HK-2 (cell line): ENCODE data around the gene FAM171A1.
"Not testable (repeated sequence)": the region's sequence is repeated elsewhere in the genome, so short reads cannot be mapped to it uniquely, and the experiment has no call there.

Experiments used
- DNase-seq: peaks from one replicate; pipeline ENCODE4 v3.0.0-alpha.2; 2018; ENCODE audit not compliant: unreplicated experiment

Gene FAM171A1

DNA sequence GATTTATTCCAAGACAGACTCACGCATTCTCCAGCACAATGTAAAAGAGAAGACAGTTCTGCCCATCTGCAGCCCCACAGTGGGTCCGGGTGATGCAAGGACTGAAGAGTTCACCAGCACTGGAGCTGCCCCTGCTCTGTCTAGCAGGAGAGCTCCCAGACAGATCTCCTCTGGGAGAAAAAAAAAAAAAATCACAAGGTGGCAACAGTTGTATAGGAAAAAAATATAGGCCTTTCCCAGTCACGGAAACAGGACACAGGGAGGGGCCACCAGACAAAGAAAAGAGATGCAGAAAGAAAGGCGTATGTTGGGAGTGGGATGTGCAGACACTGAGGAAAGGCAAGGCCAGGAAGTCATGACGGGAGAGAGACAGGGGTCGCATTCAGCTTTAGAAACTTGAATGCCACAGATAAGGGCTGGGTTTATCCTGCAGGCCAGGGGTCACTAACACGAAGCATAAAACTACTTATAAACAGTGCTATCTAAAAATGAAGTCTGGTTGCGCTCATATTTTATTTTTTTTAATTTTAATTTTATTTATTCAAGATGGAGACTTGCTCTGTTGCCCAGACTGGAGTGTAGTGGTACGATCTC, 54.1 kb downstream of the FAM171A1 start:
- DNase-seq, result no peak

DNA sequence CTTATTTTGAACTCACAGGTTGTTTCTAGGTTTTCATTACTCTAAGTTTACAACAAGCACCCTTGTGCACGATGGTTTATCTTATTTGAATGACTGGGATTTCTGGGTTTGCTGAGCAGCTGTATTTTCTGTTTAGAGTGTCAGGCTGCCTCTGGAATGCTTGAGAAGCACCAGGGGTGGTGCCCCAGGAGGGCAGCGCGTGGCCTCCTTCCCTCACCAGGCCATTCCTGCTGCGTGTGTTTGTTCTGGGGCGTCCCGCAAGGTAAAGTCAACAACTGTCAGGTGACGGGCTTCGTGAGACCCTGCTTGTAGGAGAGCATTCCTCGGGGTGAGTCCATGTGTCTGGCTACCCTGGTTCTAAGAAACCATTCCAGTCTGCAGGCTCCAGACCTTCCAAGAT, 54.9 kb downstream of the FAM171A1 start:
- DNase-seq, result no peak

DNA sequence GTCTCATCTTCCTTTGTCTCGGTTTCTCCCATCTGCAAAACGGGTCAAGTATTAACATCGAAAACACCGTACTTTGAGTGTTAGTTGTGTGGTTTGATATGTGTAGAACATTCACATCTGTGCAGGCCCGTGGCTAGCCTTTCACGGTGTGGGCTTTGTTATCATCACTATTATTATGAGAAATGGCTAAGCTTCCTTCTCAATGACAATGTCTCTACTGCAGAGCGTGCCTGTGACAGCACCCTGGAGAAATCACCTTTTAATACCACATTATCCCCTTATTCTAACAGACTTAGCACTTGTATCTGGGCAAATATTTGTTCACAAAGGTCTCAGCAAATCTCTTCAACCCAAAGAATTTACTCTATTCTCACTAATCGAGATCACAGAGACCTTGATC, 55.8 kb downstream of the FAM171A1 start:
- DNase-seq, result no peak

DNA sequence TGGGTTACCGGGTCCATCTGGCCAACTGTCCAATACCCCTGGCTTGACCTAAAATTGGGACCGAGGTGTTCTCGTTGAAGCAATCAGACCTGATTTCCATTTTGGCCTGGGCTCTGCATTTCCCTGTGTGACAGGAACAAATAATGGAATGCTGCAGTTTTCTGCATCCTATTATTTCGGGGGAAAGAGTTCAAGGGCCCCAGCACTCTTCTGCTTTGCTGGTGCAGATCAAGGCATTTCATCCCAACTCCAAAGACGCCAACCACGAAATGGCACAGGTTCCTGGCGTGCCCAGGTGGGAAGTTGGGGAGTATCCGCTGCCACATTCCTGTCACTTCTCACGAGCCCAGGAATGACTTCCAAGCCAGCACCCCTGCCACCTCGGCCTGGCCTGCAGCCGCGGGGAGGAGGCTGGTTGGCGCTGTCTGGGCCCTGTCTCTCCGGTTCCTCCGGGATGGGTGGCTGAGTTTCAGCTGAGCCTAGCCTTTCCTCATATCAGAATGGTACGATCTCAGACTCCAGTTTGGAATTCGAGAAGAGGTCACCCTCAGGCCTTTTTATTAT, 56.5 kb downstream of the FAM171A1 start:
- DNase-seq, result no peak

DNA sequence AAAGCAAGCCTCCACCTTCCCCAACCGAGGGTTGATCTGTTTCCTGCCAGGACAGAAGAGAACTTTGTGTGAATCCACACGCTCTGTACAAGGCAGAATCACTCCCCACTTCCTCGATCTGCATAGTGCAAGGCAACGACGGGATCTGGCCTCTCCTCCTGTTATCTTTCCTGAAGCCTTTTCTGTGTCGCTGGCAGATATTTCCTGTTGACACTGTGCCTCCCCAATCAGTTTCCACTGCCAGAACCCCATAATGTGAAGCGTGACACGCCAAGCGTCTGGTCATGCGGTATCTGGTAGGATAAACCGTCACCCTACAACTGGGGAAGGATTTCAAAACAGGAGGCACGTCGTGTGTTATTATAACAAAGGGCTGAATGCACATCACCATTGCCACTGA, 57.2 kb downstream of the FAM171A1 start:
- DNase-seq, result no peak

DNA sequence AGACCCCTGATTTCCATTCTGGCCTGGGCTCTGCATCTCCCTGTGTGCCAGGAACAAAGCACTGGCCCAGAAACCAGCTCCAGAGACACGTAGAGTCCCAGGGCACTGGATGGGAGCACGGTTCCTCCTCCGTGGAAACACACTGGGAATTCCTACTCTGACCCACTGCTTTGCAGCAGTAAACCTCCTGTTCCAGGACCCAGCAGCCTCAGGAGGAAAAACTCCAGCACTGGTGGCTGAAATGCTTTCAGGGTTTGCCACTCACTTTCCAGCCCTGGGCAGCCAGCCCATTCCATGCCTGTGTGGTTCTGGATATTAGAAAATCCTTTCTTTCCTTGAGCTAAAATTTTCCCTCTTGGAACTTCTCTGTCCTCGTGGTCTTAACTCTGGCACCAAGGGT, 58.0 kb downstream of the FAM171A1 start:
- no peak for DNase-seq

DNA sequence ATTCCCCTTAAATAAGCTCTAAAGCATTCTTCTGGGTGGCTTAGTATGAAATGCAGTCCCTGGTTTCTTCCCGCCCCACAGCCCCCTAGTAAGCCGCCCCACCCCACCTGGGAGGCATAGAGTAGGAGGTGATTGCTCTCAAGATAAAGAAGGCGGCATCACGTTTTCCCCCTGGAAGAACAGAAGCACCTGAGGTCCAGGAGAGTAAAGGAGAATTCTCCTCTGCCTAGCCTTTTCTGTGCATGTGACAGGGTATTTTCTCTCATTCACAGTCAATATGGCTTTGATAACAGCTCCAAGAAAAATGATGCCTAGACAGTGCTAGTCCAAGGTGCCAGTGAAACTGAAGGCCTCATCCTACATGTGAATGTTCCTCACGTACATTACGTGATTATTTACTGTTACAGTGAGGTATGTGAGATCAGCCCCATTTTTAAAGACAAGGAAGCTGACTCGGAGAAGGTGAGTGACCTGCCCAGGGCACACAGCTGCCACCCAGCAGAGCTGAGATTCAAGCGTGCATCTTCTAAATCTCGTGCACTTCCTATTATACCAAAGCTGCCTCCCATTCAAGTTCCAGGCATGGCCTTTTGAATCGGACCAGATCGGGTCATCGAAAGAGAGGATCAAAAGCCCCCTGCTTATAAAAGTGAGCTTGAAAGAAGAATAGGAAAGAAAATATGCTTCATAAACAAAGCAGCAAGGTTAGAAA, 59.4 kb downstream of the FAM171A1 start:
- DNase-seq, result no peak

DNA sequence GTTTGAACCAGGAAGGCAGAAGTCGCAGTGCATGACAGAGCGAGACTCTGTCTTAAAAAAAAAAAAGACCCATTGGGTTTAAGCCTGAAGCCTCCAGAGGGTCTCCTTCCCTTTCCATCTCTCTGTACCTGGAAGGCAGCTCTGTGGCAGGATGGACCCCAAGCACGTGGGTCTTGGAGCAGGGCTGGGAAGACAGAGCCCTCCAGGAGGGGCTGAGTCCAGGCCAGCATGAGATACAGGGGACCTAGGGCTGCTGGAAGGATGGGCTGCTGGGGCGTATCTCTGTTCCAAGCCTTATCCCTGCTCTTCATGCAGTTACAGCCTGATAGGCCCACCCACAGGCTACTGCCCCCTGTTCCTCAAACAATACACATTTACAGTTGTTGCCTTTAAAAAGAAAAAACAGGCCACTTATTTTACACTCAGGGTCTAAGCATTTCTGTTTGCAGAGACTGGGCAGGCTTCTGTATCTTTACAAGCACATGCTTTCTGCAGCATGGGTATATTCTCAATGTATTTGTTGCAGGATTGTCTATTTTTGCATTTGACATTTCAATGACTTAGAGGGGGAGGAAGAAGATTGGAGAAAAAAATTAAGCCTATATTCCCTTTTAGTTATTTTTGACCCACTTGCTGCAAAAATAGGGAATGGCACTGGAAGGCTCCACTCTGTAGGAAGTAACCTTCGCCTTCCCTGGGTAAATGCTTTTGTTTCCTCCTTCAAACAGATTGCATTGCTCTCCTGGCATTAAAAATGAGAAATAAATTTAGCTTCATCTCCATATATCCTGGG, 60.1 kb downstream of the FAM171A1 start:
- DNase-seq, result no peak

DNA sequence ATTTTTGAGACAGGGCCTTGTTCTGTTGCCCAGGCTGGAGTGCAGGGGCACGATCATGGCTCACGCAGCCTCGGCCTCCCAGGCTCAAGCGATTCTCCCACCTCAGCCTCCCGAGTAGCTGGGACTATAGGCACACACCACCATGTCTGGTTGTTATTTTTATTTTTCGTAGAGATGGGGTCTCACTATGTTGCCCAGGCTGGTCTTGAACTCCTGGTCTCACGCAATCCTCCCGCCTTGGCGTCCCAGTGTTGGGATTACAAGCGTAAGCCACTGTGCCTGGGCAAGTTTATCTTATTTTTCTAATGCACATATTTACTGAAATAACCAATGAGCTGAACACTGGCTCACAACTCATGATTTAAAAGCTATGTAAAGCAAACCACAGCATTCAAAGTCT, 61.9 kb downstream of the FAM171A1 start:
- no peak for DNase-seq

DNA sequence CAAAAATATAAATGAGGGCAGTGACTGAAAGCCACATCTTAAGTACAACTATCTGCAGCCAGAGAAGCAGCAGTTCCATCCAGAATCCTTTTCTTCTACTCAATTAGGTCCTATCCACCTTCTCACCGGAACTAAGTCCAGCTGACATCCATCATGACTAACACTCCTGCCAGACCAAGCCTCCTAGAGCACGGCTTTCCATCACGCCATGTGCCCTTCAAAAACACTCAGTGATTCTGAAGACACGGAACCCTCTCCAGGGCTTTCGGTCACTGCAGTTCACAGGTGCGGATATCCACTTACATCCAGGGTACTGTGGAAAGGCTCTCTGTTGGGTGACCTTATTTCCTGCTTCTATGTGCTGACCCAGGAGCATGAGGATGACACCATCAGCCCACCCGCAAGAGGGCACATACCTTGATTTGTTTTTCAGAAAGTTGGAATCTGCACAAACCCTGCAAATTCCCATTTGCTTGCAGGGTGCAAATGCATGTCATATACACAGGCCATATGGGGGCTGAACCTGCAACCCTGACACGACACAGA, 64.3 kb downstream of the FAM171A1 start:
- DNase-seq, result no peak

DNA sequence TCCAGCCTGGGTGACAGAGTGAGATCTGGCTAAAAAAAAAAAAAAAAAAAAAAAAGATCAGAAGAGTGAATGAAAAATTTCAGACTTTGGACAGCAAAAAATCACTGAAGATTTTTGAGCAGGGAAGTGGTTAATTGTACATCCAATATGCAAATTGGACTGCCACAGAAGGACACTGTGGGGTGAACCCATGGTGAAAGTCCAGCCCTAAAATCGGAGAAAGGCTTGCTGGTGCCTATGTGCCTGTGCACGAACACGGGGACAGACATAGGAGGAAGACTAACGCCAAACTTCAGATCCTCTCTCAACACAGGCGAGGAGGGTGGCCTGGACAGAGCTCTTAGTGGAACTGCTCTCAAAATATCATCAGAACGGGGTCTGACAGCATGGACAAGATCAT, 65.5 kb downstream of the FAM171A1 start:
- DNase-seq, result no peak

DNA sequence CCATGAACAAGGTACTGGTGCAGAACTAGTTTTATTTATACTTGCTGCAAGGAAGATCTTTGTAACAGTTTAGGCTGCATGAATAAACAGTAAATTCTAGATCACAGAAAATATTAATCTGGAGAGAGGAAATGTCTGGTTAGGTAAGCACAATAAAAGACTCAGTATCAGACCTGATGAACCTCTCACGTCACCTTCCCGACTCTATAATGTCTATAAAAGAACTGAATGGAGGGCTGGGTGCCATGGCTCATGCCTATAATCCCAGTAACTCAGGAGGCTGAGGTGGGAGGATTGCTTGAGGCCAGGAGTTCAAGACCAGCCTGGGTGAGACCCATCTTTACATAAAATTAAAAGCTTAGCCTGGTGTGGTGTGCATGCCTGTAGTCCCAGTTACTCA, 65.9 kb downstream of the FAM171A1 start:
- DNase-seq, result no peak

DNA sequence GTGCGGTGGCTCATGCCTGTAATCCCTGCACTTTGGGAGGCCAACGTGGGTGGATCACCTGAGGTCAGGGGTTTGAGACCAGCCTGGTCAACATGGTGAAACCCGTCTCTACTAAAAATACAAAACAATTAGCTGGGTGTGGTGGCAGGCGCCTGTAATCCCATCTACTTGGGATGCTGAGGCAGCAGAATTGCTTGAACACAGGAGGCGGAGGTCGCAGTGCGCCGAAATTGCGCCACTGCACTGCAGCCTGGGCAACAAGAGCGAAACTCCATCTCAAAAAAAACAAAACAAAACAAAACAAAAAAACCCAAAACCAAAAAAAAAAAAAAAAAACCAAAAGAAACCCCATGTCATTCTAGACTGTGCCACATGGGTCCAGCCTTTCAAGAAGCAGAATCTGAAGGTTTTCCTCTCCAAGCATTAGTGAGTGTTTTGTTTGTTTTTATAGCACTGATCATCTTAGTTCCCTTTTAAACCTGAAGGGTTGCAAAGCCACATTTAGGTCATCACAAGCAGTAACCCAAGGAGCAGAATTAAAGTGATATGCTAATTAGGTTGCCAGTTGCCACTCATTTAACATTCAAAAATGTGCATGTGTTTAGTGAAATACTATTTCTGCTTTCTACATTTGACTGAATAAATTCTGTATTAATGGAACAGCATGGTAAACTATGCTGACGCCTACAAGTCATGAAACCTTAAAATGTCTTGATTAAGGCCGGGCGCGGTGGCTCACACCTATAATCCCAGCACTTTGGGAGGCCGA, 68.7 kb downstream of the FAM171A1 start:
- DNase-seq, result not testable (repeated sequence)

DNA sequence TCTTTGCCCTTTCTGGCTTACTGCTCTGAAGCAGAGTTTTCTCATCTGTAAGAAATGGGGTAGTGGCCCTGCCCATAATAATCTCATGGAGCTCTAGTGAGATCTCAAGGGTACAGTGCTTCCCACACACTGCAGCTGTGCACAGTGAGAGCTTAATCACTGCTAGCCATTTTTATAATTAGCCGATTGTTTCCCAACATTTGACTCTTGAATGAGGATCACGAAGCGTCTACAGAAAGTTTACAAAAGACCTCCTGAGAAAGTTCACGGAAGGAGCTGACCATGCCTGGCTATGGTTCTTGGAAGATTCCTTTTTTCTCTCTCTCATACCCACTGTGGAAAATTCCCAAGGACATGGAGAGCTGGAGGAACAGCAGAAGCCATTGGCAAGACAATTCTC, 70.4 kb downstream of the FAM171A1 start:
- no peak for DNase-seq

DNA sequence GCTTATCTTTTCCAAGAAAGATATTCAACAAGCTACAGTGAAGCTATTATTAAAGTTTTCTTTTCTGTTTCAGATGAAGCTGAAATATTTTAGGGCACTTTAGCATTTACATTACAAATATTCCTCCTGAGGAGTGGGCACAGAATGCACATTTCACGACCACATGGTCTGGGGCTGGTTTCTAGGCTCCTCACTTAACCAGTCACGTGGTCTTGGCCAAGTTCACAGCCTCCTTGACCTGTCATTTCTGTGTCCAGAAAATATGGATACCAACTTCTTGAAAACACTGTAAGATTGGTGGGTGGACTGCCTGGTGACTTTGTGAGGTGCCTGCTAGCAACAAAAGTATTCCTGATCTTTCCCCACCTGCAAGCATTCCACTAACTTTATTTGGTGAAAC, 70.9 kb downstream of the FAM171A1 start:
- no peak for DNase-seq

DNA sequence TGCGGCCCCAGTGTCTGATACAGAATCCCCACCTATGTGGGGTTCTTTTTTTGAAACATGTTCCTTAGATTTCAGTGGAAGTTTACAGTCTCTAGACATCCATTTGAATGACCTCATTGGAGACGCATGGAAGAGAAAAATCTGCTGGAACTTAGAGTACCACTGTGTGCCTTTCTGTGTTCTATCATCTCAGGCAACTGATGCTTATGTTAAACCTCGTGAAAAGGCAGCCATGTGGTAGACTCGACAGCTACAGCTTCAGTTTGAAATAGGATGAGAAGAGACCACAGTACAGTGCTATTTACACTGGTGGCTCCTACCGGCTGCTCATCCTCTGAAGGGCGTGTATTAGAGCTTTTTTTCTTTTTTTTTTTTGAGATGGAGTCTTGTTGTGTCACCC, 74.4 kb downstream of the FAM171A1 start:
- no peak for DNase-seq

DNA sequence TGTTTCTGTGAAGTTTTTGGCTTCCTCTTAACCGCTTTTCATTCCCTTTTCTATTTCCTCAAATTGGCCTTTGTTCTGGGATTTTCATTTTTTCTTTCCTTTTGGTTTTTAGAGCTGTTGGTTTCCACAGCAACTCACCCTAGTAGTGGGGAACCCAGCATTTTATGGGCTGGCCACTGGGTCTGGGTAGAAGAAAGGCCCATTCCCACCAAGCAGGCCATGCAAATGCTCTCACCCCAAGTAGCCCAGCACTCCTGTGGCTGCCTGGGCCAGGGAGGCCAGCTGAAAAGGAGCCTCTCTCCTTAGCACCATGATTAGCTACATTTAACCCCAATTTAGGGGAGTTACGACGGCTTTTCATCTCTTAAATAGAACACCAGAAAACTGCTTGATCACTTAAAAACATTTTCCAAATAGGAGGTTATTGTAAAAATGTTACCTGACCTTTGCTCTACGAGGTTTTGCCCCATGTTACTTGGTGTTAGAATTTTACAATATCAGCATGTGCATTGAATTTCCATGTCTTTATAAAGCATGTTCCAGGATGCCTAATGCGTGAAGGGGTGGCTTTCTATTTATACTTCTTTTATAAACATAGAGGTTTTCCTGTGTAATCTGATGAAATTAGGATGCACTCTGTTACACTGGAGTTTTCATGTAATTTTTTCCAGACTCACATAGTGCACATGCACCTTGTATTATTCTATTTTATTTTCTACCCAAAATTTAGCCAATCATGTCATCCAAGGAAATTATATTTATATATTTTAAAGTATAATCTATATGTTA, 75.4 kb downstream of the FAM171A1 start:
- no peak for DNase-seq

DNA sequence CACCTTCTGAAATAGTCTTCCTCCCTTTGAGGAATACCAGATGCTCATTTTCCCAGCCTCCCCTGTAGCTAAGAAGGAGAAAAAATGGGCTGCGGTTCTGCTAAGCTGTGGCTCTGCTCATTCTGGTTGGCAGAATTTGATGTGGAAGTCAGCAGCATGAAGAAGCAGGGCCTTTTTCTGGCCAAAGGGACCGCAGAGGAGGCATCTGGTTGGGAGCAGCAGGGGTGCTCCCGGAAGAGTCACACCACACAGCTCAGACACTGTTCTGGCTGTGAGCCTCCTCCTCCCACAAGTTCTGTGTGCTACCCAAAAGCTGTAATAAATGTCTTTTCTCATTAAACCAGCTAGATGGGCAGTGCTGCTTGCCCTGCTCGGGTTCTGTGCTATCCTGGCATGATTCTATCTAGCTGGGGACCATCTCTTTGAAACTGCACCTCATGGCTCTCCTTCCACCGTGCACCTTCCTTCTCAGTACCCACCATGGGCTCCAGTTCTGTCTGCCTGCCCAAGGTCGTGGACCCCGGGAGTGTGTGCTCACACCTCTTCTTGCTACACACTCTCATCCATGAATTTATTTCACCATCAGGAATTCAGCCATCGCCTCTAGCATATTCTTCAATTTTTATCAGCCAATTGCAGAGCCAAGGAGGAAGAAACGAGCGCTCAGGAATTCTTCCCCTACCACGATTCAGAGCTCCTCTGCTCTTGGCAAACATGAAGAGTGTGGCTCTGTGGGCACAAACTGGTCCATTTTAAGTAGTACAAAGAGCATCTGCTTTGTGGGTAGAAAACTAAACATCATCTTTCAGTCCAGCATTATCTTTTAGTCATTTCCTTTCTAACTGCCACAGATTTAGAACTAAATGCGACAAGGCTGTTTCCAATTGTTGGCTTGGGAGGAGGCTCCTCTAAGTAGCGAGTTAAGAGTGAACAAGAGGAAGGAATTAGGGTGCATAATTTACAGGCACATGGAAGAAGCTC, 76.9 kb downstream of the FAM171A1 start:
- DNase-seq, result no peak

DNA sequence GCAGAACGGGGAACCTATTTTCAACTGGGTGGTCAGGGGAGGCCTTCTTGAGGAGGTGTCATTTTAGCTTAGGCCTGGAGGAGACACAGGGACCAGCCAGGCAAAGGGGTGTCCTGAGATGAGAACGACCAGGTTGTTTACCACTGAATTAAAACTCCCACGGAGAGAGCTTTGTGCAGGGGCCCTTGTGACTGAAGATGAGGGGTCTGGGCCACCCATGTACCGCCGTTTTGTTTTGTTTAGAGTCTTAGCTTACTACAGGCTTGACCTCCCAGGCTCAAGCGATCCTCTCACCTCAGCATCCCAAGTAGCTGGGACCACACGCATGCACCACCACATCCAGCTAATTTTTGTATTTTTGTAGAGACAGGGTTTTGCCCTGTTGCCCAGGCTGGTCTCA, 80.4 kb downstream of the FAM171A1 start:
- DNase-seq, result no peak

DNA sequence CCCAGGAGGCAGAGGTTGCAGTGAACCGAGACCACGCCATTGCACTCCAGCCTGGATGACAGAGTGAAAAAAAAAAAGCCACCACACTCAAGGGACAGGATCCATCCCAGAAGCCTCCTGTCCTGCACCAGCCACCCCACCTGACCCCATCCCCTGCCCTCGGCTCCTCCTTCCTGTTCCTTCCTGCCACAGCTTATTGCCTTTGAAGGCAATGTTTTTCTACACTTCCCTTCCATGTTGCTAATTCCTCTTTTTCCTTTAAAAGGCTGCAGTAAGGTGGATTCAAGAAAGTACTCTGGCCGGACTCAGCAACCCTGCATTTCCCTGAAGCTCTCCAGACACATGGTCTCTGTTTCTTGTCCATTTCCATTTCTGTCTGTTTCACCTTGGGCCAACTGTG, 80.9 kb downstream of the FAM171A1 start:
- DNase-seq, result no peak
